DOHH2 (cell line): ENCODE measurements around the gene SCNN1A.

Experiments
- H3F3A ChIP-seq: fragments of 200-600 bp; sonication (generic), shearing (Covaris generic); 2 replicates; pipeline ENCODE4 v1.6.0; 2016; ENCODE audit warnings: antibody characterized with exemption, mild to moderate bottlenecking; ENCODE audit not compliant: control insufficient read depth, insufficient read depth
- H3K27ac ChIP-seq: fragments of 200-600 bp; sonication (generic); 2 replicates; pipeline ENCODE4 v1.5.1; 2014; ENCODE audit warnings: low read depth, mild to moderate bottlenecking, low read length, moderate library complexity
- H3K27me3 ChIP-seq: fragments of 200-600 bp; sonication (generic); 2 replicates; pipeline ENCODE4 v1.6.1; 2014; ENCODE audit warnings: mild to moderate bottlenecking, low read length, mixed read lengths; ENCODE audit not compliant: control insufficient read depth
- H3K36me3 ChIP-seq: fragments of 200-600 bp; sonication (generic); 2 replicates; pipeline ENCODE4 v1.6.1; 2014; ENCODE audit warnings: mild to moderate bottlenecking, low read length, moderate library complexity, mixed read lengths; ENCODE audit not compliant: control insufficient read depth
- H3K4me1 ChIP-seq: fragments of 200-600 bp; sonication (generic); 2 replicates; pipeline ENCODE4 v1.6.1; 2014; ENCODE audit warnings: mild to moderate bottlenecking, low read length, mixed read lengths; ENCODE audit not compliant: control insufficient read depth
- H3K4me2 ChIP-seq: fragments of 200-600 bp; sonication (generic); 2 replicates; pipeline ENCODE4 v1.6.0; 2014; ENCODE audit warnings: mild to moderate bottlenecking, low read length, moderate library complexity
- H3K4me3 ChIP-seq: fragments of 200-600 bp; sonication (generic); 2 replicates; pipeline ENCODE4 v1.5.1; 2014; ENCODE audit warnings: mild to moderate bottlenecking, low read length, mixed read lengths
- H3K79me2 ChIP-seq: fragments of 200-600 bp; sonication (generic); 2 replicates; pipeline ENCODE4 v1.6.1; 2014; ENCODE audit warnings: mild to moderate bottlenecking, low read length, mixed read lengths; ENCODE audit not compliant: control insufficient read depth
- H3K9me2 ChIP-seq: fragments of 200-600 bp; sonication (generic); replicated peaks from 2 replicates; pipeline ENCODE4 v1.6.1; 2014; ENCODE audit warnings: mild to moderate bottlenecking, low read length, mixed read lengths; ENCODE audit not compliant: control insufficient read depth
- H3K9me3 ChIP-seq: fragments of 200-600 bp; sonication (generic); 2 replicates; pipeline ENCODE4 v1.6.1; 2014; ENCODE audit warnings: antibody characterized with exemption, low read length, mixed read lengths; ENCODE audit not compliant: control insufficient read depth, insufficient read depth
- H4K20me1 ChIP-seq: fragments of 200-600 bp; sonication (generic); 2 replicates; pipeline ENCODE4 v1.6.0; 2014; ENCODE audit warnings: low read depth, mild to moderate bottlenecking, antibody characterized with exemption, low read length, moderate library complexity; ENCODE audit not compliant: control insufficient read depth, insufficient read depth
- CTCF ChIP-seq: fragments of 200-600 bp; sonication (generic); IDR thresholded peaks from one replicate; pipeline ENCODE4 v1.5.1; 2014; ENCODE audit warnings: antibody characterized with exemption, mild to moderate bottlenecking, low read depth, low read length; ENCODE audit not compliant: poor library complexity, severe bottlenecking
- EZH2phosphoT487 ChIP-seq: fragments of 200-600 bp; sonication (generic); IDR thresholded peaks from 2 replicates; pipeline ENCODE4 v1.6.1; 2017; ENCODE audit warnings: borderline replicate concordance, mild to moderate bottlenecking, antibody characterized with exemption, low read length, moderate library complexity, mixed read lengths

The SCNN1A gene

GRCh38 chr12:6297170-6297569 lies 78.2 kb downstream of the SCNN1A start:
- no peaks in the 10 kb centered on the region for H3K79me2 ChIP-seq
- H3K27ac ChIP-seq: no peak overlapping the region
- no peaks in the 10 kb centered on the region for H3K27me3 ChIP-seq
- no peak for TF ChIP-seq CTCF
- TF ChIP-seq EZH2phosphoT487: no peak
- H3K36me3 ChIP-seq: no peaks in the 10 kb centered on the region
- H3K4me2 ChIP-seq: no peak overlapping the region
- no peak overlapping the region for H3K4me3 ChIP-seq
- no peaks in the 10 kb centered on the region for H3K9me2 ChIP-seq
- peaks cover 17% of the 10 kb centered on the region for H3K4me1 ChIP-seq
- H4K20me1 ChIP-seq: no peaks in the 10 kb centered on the region
- no peaks in the 10 kb centered on the region for H3K9me3 ChIP-seq
- H3F3A ChIP-seq: peaks cover 2% of the 10 kb centered on the region; the same call in 1 of the 2 replicates
